HepG2 (cell line): ENCODE data around the gene KIAA1328. TPM values are rescaled to one million over a fixed set of nuclear protein-coding genes. Genes with fewer than 3 reads are reported as not detected.

ENCODE experiments used
- CENPT ChIP-seq: sonication (generic); formaldehyde crosslinking; IDR thresholded peaks from 2 replicates; pipeline ENCODE4 v1.8.0; 2022; ENCODE audit warnings: low read depth, mild to moderate bottlenecking, moderate library complexity, missing genetic modification reagents
- ONECUT2 ChIP-seq: sonication (generic); formaldehyde crosslinking; IDR thresholded peaks from 2 replicates; pipeline ENCODE4 v1.4.0; 2020; ENCODE audit warnings: missing genetic modification reagents
- RELA ChIP-seq: sonication (generic); formaldehyde crosslinking; IDR thresholded peaks from 2 replicates; pipeline ENCODE4 v1.4.0; 2020; ENCODE audit warnings: missing genetic modification reagents
- SATB2 ChIP-seq: sonication (generic); formaldehyde crosslinking; IDR thresholded peaks from 2 replicates; pipeline ENCODE4 v1.5.0; 2020; ENCODE audit warnings: missing genetic modification reagents
- SIN3B ChIP-seq: fragments of 150-350 bp; IDR thresholded peaks from 2 replicates; pipeline ENCODE4 v1.6.1; 2014; ENCODE audit warnings: low read length
- SP1 ChIP-seq, 2 experiments: fragments of 450-650 bp in 1 of 2; sonication (generic) in 1 of 2; formaldehyde crosslinking in 1 of 2; IDR thresholded peaks; 2 replicates each; pipeline versions ENCODE4 v1.4.0 to v1.6.1; 2016 to 2020; ENCODE audit warnings: missing genetic modification reagents in 1 of 2
- ZFP62 ChIP-seq: sonication (generic); formaldehyde crosslinking; IDR thresholded peaks from 2 replicates; pipeline ENCODE4 v1.4.0; 2020; ENCODE audit warnings: missing genetic modification reagents
- ZNF10 ChIP-seq: sonication (generic); formaldehyde crosslinking; IDR thresholded peaks from 2 replicates; pipeline ENCODE4 v1.4.0; 2020; ENCODE audit warnings: mild to moderate bottlenecking, low read depth, missing genetic modification reagents, borderline replicate concordance
- ZNF124 ChIP-seq: sonication (generic); formaldehyde crosslinking; IDR thresholded peaks from 2 replicates; pipeline ENCODE4 v1.4.0; 2020; ENCODE audit warnings: missing genetic modification reagents
- ZNF430 ChIP-seq: sonication (generic); formaldehyde crosslinking; IDR thresholded peaks from 2 replicates; pipeline ENCODE4 v1.9.0; 2021; ENCODE audit warnings: mild to moderate bottlenecking, missing genetic modification reagents
- ZNF530 ChIP-seq: sonication (generic); formaldehyde crosslinking; IDR thresholded peaks from 2 replicates; pipeline ENCODE4 v1.5.0; 2020; ENCODE audit warnings: low read depth, mild to moderate bottlenecking, missing genetic modification reagents
- ZNF850 ChIP-seq: sonication (generic); formaldehyde crosslinking; conservative IDR thresholded peaks from 2 replicates; pipeline ENCODE4 v1.9.0; 2021; ENCODE audit warnings: mild to moderate bottlenecking, missing genetic modification reagents
- polyA plus RNA-seq, 8 experiments: library from polyadenylated mRNA; depleted of rRNA in 3 of 8; stranded (reverse) in 7 of 8; unstranded in 1 of 8; fragments of >200 nt; fragmentation: Illumina TruSeq in 4 of 8; extraction: Trizol in 4 of 8; gene quantifications; 2 replicates each; pipeline versions ENCODE4 v1.2.1 to v1.2.3, GENCODE V29; 2011 to 2016; ENCODE audit warnings: low read depth in 4 of 8, missing spikeins in 1 of 8, mixed read lengths in 1 of 8; ENCODE audit not compliant: insufficient read depth in 1 of 8
- total RNA-seq, 5 experiments: library from RNA; depleted of rRNA; stranded (reverse); fragments of >200 nt; fragmentation: Illumina TruSeq; extraction: Trizol; gene quantifications; 2 replicates each; pipeline ENCODE4 v1.2.3, GENCODE V29; 2016; ENCODE audit warnings: low read depth in 1 of 5
- TF ChIP-seq, protein P1 (sequence below): fragments of 450-650 bp; IDR thresholded peaks from 2 replicates; pipeline ENCODE4 v1.6.1; 2017; ENCODE audit warnings: mild to moderate bottlenecking
- TF ChIP-seq, protein P2 (sequence below): IDR thresholded peaks from 2 replicates; pipeline ENCODE4 v1.6.1; 2012; ENCODE audit warnings: low read length, improper control_type of control experiment
- TF ChIP-seq, protein P3 (sequence below), 2 experiments: sonication (generic) in 1 of 2; formaldehyde crosslinking in 1 of 2; IDR thresholded peaks; 2 replicates each; pipeline versions ENCODE4 v1.6.1 to v1.9.0; 2014 to 2022; ENCODE audit warnings: antibody characterized with exemption in 1 of 2, borderline replicate concordance in 1 of 2, inconsistent platforms in 1 of 2, low read depth in 1 of 2, missing genetic modification reagents in 1 of 2

Gene KIAA1328
- total and polyA plus RNA-seq, 2 of the 13 experiments (the other 11 are each of a cell fraction or from before 2014, with no cell fraction given) = 4.1 to 6.0 TPM

DNA sequence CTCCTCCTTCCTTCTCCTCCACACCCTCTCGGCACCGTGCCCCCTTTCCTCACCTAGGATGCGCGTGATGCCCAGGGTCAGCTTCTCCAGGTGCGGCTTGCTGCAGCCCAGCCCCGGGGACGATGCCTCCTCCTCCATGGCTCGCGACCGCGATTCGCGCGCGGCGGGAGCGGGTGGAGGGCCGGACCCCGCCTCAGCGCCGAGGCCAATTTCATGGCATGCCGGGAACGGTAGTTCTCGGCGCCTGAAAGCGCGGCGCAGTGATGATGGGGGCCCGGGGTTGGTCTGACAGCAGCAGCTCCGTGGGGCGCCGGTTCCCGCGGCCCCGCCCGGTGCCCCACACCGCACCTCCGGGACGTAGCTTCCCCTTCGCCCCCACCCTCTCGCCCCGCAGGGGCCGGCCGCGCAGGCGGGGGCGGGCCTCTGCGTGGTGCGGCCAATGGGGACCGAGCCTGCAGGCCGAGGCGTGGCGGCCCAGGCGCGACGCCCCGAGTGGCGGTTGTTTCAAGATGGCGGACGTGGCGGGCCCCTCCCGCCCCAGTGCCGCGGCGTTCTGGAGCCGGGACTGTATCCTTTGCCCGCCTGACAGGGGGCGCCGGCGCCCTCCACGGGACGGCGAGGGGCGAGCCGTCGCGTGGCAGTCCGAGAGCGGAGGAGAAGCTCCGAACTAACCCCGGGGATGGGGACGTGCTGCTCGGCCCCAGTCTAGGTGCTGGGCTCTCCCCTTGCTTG is at the start of gene KIAA1328, which contains the start of gene TPGS2 (continued):
- TF ChIP-seq RELA (CRISPR knock-in tag) (no peak), ZNF430 (peak; percentile 74; the same call in 1 of the 2 replicates), ZNF530 (CRISPR knock-in tag) (no peak), ZNF10 (CRISPR knock-in tag) (no peak), ONECUT2 (peak; percentile 2; the same call in 1 of the 2 replicates), CENPT (CRISPR knock-in tag) (no peak), SIN3B (no peak; the same call in 1 of the 2 replicates), ZNF124 (0 out of 2 replicates have a peak, but pooled peaks have one; percentile 37), SP1 (IDR thresholded peaks at IDR 0.05) (no peak), SP1 (CRISPR knock-in tag; IDR thresholded peaks at IDR 0.05) (peak; percentile 56), ZFP62 (CRISPR knock-in tag) (no peak), ZNF850 (CRISPR knock-in tag) (no peak), SATB2 (peak; percentile 24; the same call in 1 of the 2 replicates)
- TF ChIP-seq, protein P1, sequence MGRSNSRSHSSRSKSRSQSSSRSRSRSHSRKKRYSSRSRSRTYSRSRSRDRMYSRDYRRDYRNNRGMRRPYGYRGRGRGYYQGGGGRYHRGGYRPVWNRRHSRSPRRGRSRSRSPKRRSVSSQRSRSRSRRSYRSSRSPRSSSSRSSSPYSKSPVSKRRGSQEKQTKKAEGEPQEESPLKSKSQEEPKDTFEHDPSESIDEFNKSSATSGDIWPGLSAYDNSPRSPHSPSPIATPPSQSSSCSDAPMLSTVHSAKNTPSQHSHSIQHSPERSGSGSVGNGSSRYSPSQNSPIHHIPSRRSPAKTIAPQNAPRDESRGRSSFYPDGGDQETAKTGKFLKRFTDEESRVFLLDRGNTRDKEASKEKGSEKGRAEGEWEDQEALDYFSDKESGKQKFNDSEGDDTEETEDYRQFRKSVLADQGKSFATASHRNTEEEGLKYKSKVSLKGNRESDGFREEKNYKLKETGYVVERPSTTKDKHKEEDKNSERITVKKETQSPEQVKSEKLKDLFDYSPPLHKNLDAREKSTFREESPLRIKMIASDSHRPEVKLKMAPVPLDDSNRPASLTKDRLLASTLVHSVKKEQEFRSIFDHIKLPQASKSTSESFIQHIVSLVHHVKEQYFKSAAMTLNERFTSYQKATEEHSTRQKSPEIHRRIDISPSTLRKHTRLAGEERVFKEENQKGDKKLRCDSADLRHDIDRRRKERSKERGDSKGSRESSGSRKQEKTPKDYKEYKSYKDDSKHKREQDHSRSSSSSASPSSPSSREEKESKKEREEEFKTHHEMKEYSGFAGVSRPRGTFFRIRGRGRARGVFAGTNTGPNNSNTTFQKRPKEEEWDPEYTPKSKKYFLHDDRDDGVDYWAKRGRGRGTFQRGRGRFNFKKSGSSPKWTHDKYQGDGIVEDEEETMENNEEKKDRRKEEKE = no peak
- TF ChIP-seq, protein P2, sequence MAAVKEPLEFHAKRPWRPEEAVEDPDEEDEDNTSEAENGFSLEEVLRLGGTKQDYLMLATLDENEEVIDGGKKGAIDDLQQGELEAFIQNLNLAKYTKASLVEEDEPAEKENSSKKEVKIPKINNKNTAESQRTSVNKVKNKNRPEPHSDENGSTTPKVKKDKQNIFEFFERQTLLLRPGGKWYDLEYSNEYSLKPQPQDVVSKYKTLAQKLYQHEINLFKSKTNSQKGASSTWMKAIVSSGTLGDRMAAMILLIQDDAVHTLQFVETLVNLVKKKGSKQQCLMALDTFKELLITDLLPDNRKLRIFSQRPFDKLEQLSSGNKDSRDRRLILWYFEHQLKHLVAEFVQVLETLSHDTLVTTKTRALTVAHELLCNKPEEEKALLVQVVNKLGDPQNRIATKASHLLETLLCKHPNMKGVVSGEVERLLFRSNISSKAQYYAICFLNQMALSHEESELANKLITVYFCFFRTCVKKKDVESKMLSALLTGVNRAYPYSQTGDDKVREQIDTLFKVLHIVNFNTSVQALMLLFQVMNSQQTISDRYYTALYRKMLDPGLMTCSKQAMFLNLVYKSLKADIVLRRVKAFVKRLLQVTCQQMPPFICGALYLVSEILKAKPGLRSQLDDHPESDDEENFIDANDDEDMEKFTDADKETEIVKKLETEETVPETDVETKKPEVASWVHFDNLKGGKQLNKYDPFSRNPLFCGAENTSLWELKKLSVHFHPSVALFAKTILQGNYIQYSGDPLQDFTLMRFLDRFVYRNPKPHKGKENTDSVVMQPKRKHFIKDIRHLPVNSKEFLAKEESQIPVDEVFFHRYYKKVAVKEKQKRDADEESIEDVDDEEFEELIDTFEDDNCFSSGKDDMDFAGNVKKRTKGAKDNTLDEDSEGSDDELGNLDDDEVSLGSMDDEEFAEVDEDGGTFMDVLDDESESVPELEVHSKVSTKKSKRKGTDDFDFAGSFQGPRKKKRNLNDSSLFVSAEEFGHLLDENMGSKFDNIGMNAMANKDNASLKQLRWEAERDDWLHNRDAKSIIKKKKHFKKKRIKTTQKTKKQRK = no peak
- TF ChIP-seq, protein P3, sequence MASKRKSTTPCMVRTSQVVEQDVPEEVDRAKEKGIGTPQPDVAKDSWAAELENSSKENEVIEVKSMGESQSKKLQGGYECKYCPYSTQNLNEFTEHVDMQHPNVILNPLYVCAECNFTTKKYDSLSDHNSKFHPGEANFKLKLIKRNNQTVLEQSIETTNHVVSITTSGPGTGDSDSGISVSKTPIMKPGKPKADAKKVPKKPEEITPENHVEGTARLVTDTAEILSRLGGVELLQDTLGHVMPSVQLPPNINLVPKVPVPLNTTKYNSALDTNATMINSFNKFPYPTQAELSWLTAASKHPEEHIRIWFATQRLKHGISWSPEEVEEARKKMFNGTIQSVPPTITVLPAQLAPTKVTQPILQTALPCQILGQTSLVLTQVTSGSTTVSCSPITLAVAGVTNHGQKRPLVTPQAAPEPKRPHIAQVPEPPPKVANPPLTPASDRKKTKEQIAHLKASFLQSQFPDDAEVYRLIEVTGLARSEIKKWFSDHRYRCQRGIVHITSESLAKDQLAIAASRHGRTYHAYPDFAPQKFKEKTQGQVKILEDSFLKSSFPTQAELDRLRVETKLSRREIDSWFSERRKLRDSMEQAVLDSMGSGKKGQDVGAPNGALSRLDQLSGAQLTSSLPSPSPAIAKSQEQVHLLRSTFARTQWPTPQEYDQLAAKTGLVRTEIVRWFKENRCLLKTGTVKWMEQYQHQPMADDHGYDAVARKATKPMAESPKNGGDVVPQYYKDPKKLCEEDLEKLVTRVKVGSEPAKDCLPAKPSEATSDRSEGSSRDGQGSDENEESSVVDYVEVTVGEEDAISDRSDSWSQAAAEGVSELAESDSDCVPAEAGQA (IDR thresholded peaks at IDR 0.05; ENCODE audit: low read depth) = peak; percentile 51; the same call in 1 of the 2 replicates
- TF ChIP-seq, protein P3 (CRISPR knock-in tag; IDR thresholded peaks at IDR 0.05; ENCODE audit: borderline replicate concordance) = no peak; the same call in 1 of the 2 replicates
